ENCODE measurements around the gene BRD3.
A peak's percentile ranks its signal among the peaks of the same experiment; 100 is the strongest.

BRD3 gene

DNA sequence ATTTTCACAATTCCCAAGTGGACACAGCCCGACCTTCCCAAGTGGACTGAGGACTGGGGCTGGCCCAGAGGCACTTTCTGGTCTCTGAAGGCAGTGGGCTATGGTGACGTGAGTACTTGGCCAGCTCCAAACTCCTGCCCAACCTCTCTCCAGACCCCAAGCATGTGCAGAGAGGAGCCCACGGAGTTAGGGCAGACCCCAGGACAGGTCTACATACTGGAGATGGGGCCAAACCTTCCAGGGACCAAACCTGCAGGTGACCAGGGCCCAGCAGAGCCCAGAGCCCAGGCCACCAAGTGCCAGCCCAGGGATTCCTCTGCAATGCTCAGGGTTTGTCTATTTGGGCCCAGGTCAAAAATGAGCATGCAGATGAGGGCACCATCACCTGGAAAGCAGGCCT, 15.3 kb downstream of the BRD3 start:
- H3K27ac ChIP-seq = 0 out of 2 replicates have a peak overlapping the region, but pooled peaks have one; percentile 10
- TF ChIP-seq, protein P1, sequence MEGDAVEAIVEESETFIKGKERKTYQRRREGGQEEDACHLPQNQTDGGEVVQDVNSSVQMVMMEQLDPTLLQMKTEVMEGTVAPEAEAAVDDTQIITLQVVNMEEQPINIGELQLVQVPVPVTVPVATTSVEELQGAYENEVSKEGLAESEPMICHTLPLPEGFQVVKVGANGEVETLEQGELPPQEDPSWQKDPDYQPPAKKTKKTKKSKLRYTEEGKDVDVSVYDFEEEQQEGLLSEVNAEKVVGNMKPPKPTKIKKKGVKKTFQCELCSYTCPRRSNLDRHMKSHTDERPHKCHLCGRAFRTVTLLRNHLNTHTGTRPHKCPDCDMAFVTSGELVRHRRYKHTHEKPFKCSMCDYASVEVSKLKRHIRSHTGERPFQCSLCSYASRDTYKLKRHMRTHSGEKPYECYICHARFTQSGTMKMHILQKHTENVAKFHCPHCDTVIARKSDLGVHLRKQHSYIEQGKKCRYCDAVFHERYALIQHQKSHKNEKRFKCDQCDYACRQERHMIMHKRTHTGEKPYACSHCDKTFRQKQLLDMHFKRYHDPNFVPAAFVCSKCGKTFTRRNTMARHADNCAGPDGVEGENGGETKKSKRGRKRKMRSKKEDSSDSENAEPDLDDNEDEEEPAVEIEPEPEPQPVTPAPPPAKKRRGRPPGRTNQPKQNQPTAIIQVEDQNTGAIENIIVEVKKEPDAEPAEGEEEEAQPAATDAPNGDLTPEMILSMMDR (conservative IDR thresholded peaks at IDR 0.05) = no peak

DNA sequence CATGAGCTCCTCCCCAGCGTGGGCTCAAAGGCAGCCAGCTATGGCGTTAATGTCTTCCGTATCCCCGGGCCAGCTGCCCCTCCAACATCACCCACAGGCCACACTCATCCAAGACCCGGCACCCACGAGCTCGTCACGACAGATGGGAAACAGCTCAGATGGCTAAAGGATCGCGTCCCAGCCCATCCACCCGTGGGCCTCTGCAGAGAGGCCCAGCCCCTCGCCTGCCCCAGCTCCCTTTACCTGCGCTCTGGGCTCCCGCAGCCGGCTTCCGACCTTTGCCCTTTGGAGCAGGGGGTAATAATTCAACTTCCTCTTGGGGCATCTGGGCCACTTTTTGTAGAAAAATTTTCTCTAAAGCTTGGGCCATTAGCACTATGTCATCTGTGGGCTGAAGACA, 16.5 kb downstream of the BRD3 start:
- H3K27ac ChIP-seq = no peak overlapping the region
- TF ChIP-seq, protein P1 (conservative IDR thresholded peaks at IDR 0.05) = no peak

DNA sequence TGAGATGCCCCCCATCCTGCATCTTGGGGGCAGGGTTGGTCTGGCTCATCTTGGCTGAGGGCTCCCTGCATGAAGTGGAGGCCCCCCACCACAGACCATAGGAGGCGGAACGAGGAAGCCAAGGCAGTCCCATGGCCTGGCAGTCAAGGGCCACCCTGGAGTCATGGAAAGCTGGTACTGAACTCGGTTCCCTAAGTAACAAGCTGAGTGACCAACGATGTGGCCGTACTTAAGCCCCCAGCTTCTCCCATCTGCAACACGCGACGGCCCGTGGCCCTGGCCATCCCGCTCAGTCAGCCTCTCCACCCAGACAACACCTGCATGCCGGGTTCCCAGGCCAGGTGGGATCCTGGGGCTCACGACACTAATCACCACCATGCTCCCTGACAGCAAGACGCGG, 17.1 kb downstream of the BRD3 start:
- peak overlapping the region; percentile 42 for H3K27ac ChIP-seq
- TF ChIP-seq, protein P1 (conservative IDR thresholded peaks at IDR 0.05) = no peak

DNA sequence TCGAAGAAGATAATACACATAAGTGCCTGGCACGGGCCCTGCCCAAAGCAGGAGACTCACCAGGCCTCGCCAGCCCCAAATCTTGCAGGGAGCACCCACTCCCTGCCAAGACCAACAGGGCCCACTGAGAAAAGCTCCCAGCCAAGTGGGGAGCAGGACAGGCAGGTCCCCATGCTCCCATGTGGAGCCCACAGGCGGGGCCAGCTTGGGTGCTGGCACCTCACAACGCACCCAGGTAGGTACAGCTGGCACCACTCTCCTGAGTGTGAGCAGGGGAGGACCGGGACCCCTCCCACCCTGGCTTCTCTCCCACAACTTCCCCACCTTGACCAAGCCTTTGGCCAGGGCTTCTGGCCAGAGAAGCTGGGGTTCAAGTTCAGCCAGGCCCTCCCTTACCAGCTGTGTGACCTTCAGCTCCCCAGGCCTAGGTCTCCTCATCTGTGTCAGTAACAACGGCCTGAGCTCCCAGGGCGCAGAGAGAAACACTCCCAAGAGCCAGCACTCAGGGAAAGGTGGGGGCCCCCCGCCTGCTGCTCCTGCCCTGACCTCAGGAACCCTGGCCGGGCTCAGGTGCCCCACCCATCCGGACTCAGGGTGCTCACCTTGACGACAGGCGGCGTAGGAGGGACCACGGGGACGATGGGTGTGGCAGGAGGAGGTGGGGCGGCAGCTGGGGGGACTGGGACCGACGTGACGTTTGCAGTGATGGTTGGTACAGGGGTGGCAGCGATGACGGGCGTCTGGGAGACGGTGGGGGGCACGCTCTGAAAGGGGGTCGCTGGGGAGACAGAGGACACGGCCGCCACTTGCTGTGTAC, 17.8 kb downstream of the BRD3 start:
- H3K27ac ChIP-seq = peak overlapping the region; percentile 42
- TF ChIP-seq, protein P1 (conservative IDR thresholded peaks at IDR 0.05) = no peak

DNA sequence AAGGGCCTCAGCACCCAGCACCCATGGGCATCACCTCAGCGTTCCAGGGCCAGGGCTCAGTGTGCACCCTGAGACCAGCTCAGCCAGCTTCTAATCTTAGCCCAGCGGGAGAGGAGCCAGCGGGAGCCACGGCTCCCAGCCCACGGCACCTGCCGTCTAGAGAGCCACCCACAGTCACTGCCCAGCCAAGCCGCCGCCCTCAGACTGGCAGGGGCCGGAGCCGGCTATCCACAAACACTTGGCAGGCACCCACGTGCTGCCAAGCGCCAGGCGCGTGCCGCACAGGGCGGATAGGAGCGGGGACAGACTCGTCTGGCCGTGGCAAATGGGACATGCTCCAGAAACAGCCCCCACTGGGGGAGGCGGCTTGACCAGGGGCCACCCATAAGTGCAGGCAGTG, 18.6 kb downstream of the BRD3 start:
- peak overlapping the region; percentile 42 for H3K27ac ChIP-seq
- TF ChIP-seq, protein P1 (conservative IDR thresholded peaks at IDR 0.05) = no peak

DNA sequence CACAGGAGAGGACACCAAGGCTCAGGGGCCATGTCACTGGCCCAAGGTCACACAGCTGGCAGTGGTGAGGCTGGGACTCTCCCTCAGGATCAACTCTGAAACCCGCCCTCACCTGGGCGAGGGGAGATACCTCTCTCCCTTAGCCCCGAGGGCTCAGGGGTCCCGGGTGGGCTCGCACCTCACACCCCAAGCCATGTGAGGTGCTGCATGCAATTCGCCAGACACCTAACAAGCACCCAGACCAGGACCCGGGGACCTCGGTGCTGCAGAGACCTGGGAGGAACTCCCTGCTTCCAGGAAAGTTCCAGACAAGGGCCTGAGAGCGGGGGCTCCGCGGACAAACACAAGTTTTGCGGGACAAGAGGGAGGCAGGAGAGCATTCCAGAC, 19.3 kb downstream of the BRD3 start:
- TF ChIP-seq, protein P1 (conservative IDR thresholded peaks at IDR 0.05) = no peak

DNA sequence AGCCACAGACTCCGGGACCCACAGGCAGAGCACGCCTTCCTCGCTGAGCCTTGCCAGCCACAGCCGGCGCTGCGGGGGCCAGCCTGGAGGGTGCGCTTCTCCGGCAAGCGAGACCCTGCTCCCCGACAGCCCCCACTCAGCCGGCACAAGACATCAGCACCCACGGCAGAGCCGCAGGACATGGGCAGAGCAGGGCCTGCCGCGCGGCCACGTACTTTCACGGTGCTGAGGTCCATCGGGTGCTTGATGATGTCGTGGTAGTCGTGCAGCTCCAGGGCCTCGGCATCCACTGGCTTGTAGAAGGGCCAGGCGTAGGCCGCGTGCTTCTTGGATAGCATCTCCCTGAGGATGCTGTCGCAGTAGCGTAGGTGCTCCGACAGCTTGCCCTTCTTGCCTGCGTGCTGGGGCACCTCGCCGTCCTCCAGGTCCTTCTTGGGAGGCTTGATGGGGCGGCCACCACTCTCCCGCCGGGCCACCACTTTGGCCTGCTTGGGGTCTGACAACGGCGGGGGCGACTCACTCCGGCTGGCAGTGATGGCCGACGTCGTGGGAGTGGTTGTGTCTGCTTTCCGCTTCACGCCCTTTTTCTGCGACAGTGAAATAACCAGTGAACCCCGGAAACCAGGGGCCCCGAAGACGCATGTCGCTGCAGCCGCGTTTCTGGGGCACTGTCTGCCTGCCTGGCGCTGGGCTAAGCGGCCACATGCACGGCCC, 19.8 kb downstream of the BRD3 start:
- no peak overlapping the region for H3K27ac ChIP-seq
- TF ChIP-seq, protein P1 (conservative IDR thresholded peaks at IDR 0.05) = no peak

More for the DNA sequence above, 19.3 kb downstream of the BRD3 start:
- H3K27ac ChIP-seq = peak overlapping the region; percentile 42

All from VCaP (cell line).